B cell (primary cell): Measurements from ENCODE around the gene NEBL.

Source experiments
- EZH2 ChIP-seq: IDR thresholded peaks from 2 replicates; pipeline ENCODE4 v1.6.1; 2012; ENCODE audit warnings: borderline replicate concordance, low read depth, mild to moderate bottlenecking, moderate library complexity, low read length; ENCODE audit not compliant: insufficient read depth, poor library complexity, severe bottlenecking
- TF ChIP-seq, protein P1 (sequence below): fragments of 200-600 bp; IDR thresholded peaks from one replicate; pipeline ENCODE4 v1.8.0; 2022; ENCODE audit warnings: antibody characterized with exemption, mild to moderate bottlenecking

DNA sequence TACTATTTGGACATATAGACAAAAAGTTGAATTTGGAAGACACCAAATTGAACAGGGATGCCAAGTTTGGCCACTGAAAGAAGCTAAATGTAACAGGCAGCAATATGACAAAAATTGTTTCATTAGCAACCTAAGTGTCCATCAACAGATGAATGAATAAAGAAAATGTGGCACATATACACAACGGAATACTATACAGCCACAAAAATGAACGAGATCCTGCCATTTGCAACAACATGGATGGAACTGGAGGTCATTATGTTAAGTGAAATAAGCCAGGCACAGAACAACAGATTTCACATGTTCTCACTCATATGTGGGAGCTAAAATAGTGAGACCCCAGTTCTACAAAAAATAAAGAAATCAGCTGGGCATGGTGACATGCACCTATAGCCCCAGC is 43.8 kb downstream of the NEBL start:
- TF ChIP-seq, protein P1, sequence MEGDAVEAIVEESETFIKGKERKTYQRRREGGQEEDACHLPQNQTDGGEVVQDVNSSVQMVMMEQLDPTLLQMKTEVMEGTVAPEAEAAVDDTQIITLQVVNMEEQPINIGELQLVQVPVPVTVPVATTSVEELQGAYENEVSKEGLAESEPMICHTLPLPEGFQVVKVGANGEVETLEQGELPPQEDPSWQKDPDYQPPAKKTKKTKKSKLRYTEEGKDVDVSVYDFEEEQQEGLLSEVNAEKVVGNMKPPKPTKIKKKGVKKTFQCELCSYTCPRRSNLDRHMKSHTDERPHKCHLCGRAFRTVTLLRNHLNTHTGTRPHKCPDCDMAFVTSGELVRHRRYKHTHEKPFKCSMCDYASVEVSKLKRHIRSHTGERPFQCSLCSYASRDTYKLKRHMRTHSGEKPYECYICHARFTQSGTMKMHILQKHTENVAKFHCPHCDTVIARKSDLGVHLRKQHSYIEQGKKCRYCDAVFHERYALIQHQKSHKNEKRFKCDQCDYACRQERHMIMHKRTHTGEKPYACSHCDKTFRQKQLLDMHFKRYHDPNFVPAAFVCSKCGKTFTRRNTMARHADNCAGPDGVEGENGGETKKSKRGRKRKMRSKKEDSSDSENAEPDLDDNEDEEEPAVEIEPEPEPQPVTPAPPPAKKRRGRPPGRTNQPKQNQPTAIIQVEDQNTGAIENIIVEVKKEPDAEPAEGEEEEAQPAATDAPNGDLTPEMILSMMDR, result no peak
- no peak for TF ChIP-seq EZH2
